H4 (cell line): Measurements from ENCODE around the gene ANXA5. TPM values are rescaled to one million over a fixed set of nuclear protein-coding genes. Genes with fewer than 3 reads are reported as not detected.

ENCODE experiments used
- DNase-seq: peaks from one replicate; pipeline ENCODE4 v3.0.0-alpha.2; 2015; ENCODE audit warnings: low spot score
- total RNA-seq: library from RNA; depleted of rRNA; stranded (reverse); fragments of >200 nt; shearing (Covaris generic); gene quantifications from 2 replicates; pipeline ENCODE4 v1.2.3, GENCODE V29; 2014; rRNA removed

The ANXA5 gene
- total RNA-seq, 1 experiment from 2014 or later = 836 TPM

- no peak for DNase-seq
These were observed 53.7 kb downstream of the ANXA5 start for GRCh38 chr4:121642876-121643585.

GRCh38 chr4:121642292-121642691 is 54.5 kb downstream of the ANXA5 start:
- no peak for DNase-seq

GRCh38 chr4:121633653-121634052 is 63.1 kb downstream of the ANXA5 start:
- no peak for DNase-seq

- no peak for DNase-seq
These were observed 64.1 kb downstream of the ANXA5 start for GRCh38 chr4:121632636-121633035.

Other genes with a start within 250 kb of the ANXA5 start
- gene SMIM43, start 68.2 kb upstream of the ANXA5 start, total RNA-seq = not detected in 2 replicates
- 57.6 and 75.5 TPM in 2 replicates for gene EXOSC9, start 104.3 kb upstream of the ANXA5 start, total RNA-seq
- 119 and 132 TPM in 2 replicates for gene CCNA2, start 126.9 kb upstream of the ANXA5 start, total RNA-seq
- gene BBS7, start 173.5 kb upstream of the ANXA5 start, total RNA-seq = 16.5 and 18.0 TPM in 2 replicates